ENCODE data around the gene STK11.

STK11 gene

DNA sequence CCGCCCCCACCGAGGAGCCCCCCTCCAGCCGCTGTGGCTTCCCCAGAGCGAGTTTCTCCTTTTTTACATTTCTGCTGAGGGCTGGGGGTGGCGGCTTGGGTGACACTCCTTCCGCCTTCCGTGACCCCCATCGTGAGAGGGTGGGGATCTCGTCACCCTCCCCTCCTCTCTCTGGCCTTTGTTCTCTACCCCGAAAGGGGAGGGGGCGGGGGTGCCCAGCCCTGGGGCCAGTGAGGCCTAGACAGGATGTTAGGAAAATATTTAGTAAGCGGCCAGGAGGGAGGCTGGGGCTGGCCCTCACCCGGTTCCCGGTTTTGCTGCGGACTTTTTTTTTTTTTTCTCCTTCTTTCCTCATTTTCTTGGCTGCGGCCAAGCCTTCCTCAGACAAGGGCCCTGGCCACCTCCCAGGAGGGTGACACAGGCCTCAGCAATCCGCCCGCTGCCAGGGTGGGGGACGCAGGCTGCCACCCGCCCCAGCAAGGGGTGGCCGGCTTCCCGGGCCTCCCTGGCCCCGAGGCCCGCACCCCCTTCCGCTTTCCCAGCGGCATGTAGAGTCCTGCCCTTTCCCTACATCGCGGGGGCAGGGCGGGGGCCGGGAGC, 46.7 kb downstream of the STK11 start:
- DNase-seq: no peak

DNA sequence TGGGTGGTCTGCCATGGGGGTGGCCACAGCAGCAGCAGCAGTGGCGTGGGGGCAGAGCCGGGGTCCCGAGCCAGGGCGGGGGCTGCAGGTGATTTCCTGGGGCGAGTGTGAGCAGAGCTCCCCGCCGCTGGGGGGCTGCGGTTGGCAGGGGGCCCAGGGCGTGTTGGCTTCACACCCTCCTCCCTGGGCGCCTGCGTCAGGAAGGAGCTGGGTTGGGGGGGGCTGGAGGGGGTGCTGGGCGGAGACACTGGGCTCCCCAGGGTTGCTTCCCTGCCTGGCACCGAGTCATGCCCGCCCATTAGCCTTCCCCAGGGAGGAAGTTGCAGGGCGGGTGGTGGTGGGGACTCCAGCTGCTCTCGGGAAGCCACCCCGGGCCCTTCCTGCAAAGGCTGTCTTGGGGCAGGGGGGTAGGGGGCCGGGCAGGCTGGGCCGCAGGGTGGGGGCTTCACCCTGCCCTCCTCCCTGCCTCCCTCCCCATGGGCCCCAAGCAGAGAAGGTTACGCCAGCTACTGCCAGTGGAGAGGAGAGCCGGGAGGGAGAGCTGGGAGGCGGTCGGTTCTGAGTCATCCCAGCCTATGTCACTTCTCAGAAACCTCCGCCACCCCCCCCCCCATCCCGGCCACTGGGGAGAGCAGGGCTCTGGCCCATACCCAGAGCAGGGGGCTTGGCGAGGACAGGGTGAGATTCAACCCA, 47.4 kb downstream of the STK11 start:
- no peak for DNase-seq

DNA sequence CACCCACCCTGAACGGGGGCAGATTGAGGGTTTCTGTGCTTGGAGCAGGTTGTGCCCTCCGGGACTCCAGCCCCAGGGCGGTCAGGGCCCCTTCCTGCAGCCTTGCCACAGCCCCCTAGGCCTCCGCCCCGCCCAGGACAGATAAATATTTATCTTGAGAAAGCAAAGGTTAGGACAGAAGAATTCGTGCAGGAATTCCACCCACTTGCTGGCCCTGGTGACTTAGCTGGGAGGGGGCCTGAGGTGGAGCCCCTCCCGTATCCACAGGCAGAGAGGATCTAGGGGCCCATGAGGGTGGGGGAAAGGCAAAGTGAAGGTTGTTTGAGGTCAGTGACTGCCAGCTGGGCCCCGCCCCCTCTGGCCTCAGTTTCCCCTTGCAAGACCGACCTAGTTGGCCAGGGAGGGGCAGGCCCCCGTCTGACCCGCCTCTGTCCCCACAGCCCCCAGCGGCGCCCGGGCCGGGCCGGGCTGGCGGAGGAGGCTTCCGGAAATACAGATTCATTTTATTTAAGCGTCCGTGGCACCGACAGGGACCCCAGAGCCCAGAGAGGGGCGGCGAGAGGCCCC, 48.0 kb downstream of the STK11 start:
- no peak for DNase-seq

DNA sequence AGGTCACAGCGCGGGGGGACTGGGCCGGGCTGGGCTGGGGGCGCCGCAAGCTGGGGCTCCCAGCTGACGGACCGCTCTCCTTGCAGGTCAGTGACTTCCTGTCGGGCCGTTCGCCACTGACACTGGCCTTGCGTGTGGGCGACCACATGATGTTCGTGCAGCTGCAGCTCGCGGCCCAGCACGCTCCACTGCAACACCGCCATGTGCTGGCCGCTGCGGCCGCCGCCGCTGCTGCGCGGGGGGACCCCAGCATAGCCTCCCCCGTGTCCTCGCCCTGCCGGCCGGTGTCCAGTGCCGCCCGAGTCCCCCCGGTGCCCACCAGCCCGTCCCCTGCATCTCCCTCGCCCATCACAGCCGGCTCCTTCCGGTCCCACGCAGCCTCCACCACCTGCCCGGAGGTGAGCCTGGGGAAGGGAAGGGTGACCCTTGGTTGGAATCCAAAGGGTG, 48.5 kb downstream of the STK11 start:
- DNase-seq: no peak

DNA sequence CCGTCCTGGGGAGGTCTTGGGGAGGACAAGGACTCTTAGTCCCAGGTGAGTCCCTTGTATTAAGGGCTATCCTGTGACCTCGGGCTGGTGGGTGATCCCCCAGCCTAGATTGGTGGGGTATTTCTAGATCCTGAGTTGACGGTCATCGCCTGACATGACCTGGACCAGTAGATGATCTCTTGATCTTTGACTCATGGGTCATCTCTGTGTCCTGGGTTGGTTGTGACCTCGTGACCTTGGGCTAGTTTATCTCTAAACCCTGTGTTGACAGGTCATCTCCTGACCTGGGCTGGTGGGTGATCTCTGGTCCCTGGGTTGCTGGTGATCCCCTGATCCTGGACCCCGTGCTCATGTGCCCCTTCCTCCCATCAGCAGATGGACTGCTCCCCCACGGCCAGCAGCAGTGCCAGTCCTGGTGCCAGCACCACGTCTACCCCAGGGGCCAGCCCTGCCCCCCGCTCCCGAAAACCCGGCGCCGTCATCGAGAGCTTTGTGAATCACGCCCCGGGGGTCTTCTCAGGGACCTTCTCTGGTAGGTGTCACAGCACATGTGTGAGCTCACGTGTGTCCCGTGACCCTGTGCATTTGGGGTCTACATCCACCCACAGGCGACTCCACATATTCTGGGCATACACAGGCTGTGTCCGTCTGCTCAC, 49.1 kb downstream of the STK11 start:
- DNase-seq: no peak

DNA sequence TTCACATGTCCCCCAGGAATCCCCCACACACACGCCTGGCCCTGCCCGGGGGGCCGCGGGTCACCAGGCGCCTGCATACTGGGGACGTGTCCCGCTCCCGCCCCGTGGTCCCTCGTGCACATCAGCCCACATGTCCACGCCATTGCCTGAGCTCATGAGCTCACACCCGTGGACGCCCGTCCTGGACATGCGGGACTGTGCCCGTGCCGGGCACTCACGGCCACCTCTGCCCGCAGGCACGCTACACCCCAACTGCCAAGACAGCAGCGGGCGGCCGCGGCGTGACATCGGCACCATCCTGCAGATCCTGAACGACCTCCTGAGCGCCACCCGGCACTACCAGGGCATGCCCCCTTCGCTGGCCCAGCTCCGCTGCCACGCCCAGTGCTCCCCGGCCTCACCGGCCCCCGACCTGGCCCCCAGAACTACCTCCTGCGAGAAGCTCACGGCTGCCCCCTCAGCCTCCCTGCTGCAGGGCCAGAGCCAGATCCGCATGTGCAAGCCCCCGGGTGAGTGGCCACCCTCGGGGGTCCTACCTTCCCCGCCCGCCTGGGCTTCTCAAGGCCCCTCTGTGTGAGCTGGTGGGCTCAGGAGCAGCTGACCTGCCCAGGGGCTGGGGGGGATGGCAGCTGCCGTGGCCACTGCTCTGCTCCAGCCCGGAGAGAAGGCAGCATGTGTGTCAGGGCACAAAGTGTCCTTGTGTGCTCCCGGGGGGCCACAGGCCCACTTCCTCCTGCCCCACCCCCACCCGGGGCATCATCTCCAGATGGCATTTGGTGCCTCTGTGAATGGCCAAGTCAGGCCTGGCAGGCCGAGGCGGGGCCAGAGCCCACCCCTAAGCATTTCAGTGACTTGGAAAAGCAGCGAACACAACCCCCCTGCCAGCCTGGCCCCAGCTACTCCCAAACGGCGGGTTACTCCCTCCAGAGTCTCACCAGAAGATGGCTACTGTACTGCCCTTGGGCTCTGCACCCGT, 49.9 kb downstream of the STK11 start:
- DNase-seq: no peak

DNA sequence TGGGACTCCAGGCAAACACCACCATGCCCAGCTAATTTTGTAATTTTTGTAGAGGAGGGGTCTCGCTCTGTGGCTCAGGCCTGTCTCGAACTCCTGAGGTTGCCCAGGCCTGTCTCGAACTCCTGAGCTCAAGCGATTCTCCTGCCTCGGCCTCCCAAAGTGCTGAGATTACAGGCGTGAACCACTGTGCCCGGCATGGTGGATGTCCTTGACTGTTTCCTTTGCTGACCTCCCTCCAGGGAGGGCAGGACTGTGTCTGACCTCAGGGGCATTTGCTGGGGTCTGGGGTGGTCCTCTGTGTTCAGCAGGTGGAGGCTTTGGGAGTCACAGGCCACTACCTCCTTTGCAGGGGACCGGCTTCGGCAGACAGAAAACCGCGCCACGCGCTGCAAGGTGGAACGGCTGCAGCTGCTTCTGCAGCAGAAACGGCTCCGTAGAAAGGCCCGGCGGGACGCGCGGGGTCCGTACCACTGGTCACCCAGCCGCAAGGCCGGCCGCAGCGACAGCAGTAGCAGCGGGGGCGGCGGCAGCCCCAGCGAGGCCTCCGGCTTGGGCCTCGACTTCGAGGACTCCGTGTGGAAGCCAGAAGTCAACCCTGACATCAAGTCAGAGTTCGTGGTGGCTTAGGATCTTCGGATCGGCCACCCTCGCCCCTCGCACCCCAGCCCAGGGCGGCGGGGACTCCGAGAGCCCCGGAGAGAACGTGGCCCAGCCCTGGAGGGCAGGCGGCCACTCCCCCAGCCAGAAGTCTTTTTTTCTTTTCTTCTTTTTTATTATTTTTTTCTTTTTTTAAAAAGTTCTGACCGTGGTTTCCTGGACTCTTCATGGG, 51.3 kb downstream of the STK11 start:
- DNase-seq: no peak

DNA sequence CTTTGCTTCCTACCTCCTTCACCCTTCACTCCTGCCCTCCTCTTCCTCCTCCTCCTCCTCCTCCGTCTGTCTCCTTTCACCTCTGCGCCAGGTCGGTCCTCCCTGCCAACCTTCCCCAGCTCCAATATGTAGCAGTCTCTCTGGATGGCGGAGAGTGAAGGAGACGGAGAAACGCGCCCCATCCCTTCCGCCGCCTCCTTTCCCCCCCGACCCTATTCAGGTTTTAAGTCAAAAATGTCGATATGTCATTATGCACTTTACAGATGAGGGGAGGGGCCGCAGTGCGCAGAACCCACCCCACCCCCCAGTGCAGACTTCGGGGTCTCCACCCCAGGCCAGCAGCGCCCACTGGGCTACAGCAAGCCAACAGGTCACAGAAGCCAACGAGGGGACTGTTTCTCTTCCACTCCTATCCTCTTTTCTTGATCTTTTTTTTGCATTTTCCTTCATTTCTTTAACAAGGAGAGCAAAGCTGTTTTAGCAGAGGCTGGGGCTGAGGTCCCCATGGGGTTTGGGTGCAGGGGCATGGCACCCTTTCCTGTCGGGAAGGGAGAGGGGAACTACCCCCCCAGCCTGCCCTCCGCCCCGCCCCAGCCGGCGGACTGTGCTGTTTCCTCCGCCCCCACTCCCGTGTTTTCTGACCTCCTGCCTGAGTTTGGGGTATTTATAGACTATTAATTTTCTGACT, 52.0 kb downstream of the STK11 start:
- DNase-seq: no peak

DNA sequence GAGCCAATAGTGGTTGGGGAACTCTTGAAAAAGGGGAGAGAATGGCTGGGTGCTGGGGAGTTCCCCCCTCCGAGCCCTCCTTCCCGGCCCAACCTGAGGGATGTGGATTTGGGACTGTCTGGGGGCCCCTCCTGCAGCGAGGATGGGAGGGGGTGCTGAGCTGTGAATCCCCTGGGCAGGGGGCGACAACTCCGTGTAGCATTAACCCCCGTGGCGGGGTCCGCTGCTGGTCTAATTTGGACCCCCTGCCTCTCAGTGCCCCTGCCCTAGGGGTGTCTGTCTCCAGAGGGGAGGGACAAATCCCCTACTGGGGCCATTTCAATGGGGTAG, 52.5 kb downstream of the STK11 start:
- DNase-seq: no peak

DNA sequence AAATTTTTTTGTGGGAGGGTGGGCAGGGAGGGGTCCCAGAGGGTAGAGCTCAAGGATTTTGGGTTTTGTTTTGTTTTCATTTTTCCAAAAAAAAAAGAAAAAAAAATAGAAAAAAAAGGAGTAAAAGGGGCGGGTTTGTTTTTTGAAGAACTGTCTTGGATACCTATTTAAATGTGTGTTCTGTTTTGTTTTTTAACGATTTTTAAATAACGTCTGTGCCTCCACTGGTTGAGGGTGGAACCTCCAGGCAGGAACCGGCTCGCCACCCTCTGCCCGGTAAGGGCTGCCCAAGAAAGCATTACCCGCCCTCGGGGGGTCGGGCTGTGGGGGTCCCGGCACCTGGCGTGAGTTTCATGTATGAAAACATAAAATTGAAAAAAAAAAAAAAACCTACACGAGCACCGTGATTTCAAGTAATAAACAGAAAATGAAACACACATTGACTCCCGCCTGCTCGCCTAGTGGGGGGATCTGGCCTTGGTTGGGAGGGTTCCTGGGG, 53.2 kb downstream of the STK11 start:
- DNase-seq: peak; percentile 29

DNA sequence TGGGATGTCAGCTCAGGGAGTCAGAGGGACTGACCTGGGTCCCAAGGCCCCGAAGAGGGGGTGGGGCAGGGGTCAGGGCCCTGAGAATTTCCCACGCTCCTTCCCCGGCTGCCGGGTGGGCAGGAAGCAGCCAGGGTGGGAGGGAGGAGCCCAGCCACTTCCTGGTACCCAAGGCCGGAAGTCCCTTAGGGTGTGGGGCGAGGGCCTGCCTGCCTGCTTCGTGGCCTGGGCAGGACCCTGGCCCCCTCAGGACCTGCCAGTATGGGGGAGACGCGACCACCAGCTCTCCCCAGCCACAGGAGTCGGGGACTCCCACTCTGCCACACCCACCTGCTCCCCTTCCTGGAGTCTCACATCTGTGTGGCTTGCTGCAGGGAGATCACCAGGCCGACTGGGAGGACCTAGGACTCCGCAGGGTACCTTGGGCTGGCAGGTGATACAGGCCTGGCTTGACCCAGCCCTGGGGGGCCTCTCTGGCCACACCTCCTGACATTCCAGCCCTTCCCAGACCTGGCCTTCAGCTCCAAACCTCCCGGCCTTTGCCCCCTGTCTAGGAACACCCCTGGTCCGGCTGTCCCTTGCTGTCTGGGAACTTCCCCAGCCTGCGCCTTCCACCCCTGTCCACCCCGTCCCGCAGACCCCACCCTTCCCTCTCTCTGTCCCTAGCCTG, 53.8 kb downstream of the STK11 start:
- no peak for DNase-seq

DNA sequence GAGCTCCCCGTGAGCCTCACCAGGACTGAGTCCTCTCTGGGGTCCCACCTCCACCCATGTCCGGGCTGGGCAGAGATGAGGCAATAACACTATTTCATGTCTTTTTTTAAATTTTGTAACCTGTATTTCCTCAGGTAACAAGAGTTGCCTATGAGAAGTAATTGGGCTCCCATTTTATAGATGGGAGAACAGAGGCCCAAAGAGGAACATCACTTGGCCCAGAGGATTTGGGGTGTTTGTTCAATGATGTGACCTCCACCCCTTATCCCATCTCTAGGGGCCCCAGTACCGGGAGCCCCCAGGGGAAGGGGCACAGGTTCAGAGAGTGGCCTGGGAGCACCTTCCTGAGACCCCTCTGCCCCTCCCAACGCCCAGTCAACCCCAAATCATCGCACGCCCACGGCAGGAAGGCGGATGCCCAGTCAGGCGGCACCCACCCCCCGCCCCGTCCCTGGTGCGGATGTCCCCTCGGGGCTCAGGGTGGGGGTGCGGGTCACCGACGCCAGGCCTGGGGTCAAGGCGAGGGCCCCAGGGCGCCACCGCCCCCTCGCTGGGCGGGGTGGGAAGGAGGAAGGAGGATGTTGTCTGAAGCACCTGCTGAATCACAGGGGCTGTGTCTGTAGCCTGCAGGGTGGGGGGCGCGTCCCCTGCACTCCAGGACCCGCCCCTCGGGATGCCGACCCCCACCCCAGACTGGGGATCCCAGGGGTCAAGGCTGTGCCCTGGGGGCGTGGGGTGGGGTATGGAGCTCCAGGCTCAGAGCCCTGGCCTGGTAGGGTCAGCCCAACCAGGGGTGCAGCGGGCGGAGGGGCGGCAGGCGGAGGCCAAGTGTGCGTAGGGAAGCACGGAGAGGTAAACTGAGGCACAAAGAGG, 54.5 kb downstream of the STK11 start:
- DNase-seq: no peak

DNA sequence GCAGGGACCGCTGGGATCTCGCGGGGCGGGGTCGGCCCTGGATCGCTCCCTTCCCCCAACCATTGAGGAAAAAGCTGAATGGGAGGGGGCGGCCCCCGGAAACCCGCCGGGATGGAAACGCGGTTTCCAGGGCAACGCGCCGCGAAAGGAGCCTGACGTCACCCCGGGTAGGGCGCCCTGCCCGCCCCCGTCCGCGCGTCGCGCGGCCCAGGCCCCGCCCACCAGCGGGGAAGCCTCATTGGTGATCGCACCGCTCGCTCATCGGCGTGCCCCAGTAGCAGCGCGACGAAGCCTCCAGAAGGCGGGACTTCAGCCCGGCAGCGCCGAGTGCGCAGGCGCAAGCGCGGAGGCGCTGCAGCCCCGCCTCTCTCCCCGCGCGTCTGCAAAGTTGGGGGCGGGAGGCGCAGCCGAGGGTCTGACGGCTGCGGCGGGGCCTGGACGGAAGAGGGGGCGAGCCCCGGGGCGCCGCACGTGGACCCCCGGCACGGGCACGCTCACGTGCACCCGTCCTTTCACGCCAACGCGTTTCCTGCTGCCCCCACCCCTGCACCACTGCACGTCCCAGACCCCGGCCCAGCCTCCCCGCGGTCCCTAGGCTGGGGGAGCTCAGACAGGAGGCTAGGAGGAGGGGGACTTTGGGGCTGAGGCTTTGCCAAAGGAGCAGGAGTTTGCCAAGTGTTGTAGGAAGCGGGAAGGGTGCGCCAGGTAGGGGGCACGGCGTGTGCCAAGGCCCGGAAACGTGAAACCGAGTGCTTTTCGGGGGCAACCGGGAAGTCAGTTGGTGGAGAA, 55.4 kb downstream of the STK11 start:
- peak; percentile 60 for DNase-seq

DNA sequence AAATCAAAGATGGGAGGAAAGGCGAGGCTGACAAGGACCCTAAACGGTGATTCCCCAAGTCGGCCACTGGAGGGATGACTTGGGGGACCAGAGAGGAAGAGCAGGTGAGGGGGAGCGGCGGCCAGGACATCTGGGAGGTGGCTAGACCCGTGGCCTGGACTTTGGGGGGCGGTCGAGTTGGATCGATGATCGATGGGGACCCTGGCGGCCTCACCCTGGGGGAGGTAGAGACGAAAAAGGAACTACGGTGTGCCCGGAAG, 55.9 kb downstream of the STK11 start:
- no peak for DNase-seq

DNA sequence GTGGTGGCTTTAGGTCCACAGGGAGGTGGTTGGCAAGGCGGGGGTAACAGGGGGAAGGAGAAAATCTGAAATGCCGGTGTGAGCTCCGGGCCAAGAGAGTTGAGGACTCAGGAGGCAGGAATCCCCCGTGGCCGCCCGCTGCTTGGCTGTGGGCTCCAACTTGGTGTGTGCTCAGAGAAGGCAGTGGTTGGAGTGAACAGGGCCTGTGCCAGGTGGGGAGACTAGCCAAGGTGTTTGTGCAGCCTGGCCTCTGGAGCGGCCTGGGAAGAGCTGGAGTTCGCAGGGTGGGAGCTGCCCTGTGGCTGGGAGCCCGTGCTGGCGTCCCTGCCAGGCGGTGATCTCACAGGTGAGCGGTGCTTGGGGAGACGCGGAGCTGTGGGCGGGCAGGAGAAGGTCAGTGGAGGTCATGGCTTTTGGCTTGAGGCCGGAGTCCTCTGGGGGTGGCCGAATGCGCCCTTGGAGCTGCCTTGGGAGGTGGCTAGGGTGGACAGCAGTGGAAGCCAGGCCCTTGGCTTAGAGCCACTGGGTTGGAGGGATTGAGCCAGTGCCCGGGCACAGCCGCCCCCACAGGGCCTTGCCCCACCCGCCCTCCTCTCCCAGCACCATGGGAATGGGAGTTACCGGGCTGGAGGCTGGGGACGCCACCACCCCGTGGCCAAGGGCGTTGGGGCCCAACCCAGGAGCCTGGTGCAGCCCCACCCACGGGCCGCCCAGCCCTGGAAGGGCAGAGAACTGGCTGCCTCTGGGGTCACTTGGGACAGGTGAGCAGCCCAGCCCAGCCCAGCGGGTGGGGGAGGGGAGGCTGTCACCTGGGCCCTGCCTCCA, 56.4 kb downstream of the STK11 start:
- DNase-seq: no peak

DNA sequence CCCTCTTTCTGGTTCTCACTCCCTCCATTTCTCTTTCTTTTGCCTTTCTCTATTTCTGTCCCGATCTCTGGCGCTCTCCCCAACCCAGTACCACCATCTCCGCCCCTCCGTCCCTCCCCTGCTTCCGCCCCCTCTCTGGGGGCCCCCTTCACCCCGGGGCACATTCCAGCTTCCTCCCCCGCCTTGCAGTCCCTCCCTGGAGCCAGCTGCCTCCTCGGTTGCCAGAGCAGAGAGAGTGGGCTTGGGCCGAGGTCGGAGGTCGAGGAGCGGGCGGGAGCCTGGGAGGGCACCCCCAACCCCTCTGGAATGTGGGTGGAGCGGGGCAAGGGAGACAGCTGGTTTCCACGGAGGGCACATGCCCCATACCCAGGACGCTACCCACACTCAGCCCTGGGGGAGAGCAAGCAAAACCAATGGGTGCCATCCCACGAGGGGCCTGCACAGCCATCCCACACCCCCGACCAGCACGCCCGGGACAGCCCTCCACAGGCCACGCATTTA, 57.1 kb downstream of the STK11 start:
- no peak for DNase-seq

DNA sequence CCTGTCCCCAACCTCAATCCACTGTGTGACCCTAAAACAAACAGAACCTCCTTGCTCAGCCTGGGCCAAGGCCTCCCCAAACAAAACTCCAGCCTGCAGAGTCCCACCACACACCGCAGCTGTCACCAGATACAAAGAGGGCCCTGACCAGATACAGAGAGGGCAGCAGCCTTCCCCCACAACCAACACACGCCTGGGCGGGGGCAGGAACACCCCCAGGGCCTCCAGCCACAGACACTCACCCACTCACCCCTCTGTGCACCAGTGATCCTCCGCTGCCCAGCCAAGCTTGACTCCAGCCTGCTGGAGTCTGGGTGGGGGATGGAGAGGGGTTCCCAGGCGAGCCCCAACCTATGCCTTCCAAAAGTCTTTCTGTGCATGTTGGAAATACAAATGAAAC, 57.6 kb downstream of the STK11 start:
- DNase-seq: no peak

All from NCI-H526 treated with DMSO at 0.1 percent for 48 hours (cell line).